IMR-90 (cell line): ENCODE results near the gene REXO5. TPM values are rescaled to one million over a fixed set of nuclear protein-coding genes. Genes with fewer than 3 reads are reported as not detected.
"Not testable (repeated sequence)": the region's sequence is repeated elsewhere in the genome, so short reads cannot be mapped to it uniquely, and the experiment has no call there.

Experiments
- ATAC-seq: fragments of 200-7000 bp; cut with Tn5 transposase; 2 replicates; pipeline ENCODE4 v1.9.1; 2020; ENCODE audit warnings: low read depth, mild to moderate bottlenecking, moderate library complexity
- BruUV-seq: library from RNA; stranded (reverse); fragments of 400-500 nt; replicated peaks from 2 replicates; lab custom pipeline; 2021; lab: Mats Ljungman, UMichigan
- CTCF ChIA-PET: fragments of 300-600 bp; formaldehyde crosslinking; extraction: SDS; loops from one replicate; lab custom pipeline; 2021; ENCODE audit warnings: antibody characterized with exemption; lab: Yijun Ruan, JAX
- POLR2A ChIA-PET: fragments of 300-600 bp; sonication (Branson Sonifier 250); formaldehyde crosslinking; loops from one replicate; lab custom pipeline; 2022; ENCODE audit warnings: antibody characterized with exemption; ENCODE audit not compliant: unreplicated experiment; lab: Charles Lee
- DNase-seq: peaks from one replicate; pipeline ENCODE4 v3.0.0; 2013
- H2AFZ ChIP-seq: replicated peaks from 2 replicates; pipeline ENCODE3; 2013; ENCODE audit warnings: low read length, mild to moderate bottlenecking; ENCODE audit not compliant: poor library complexity
- H2AK5ac ChIP-seq: 2 replicates; pipeline ENCODE4 v1.6.1; 2013; ENCODE audit warnings: low read depth, low read length, inconsistent platforms
- H2AK9ac ChIP-seq: replicated peaks from 2 replicates; pipeline ENCODE3; 2013; ENCODE audit warnings: mild to moderate bottlenecking, low read depth, low read length, moderate library complexity; ENCODE audit not compliant: poor library complexity
- H2BK120ac ChIP-seq: 2 replicates; pipeline ENCODE4 v1.6.1; 2013; ENCODE audit warnings: low read depth, low read length, inconsistent platforms
- H2BK15ac ChIP-seq: 3 replicates; pipeline ENCODE4 v1.6.1; 2013; ENCODE audit warnings: low read depth, low read length, inconsistent platforms
- H2BK20ac ChIP-seq: 2 replicates; pipeline ENCODE4 v1.6.1; 2013; ENCODE audit warnings: low read depth, mild to moderate bottlenecking, inconsistent platforms, low read length, moderate library complexity
- H2BK5ac ChIP-seq: 2 replicates; pipeline ENCODE4 v1.6.1; 2013; ENCODE audit warnings: mild to moderate bottlenecking, low read depth, low read length, inconsistent platforms; ENCODE audit not compliant: poor library complexity, severe bottlenecking
- H3K14ac ChIP-seq: replicated peaks from 2 replicates; pipeline ENCODE4 v1.6.1; 2013; ENCODE audit warnings: low read depth, low read length, inconsistent platforms
- H3K18ac ChIP-seq: 2 replicates; pipeline ENCODE4 v1.6.1; 2013; ENCODE audit warnings: low read depth, low read length, control low read depth
- H3K23ac ChIP-seq: 2 replicates; pipeline ENCODE4 v1.6.1; 2013; ENCODE audit warnings: low read depth, low read length, inconsistent platforms
- H3K27ac ChIP-seq: 2 replicates; pipeline ENCODE4 v1.5.1; 2013; ENCODE audit warnings: mild to moderate bottlenecking, control low read depth, low read length; ENCODE audit not compliant: insufficient read depth
- H3K27me3 ChIP-seq: 2 replicates; pipeline ENCODE4 v1.6.1; 2013; ENCODE audit warnings: low read length; ENCODE audit not compliant: control insufficient read depth, insufficient read depth
- H3K36me3 ChIP-seq: 2 replicates; pipeline ENCODE4 v1.6.1; 2013; ENCODE audit warnings: low read length, mixed read lengths; ENCODE audit not compliant: control insufficient read depth, insufficient read depth
- H3K4ac ChIP-seq: 2 replicates; pipeline ENCODE4 v1.6.1; 2013; ENCODE audit warnings: low read depth, low read length, inconsistent platforms
- H3K4me1 ChIP-seq: 2 replicates; pipeline ENCODE4 v1.6.1; 2013; ENCODE audit warnings: low read length, mixed read lengths; ENCODE audit not compliant: control insufficient read depth, insufficient read depth
- H3K4me2 ChIP-seq: 2 replicates; pipeline ENCODE4 v1.6.1; 2013; ENCODE audit warnings: low read depth, mild to moderate bottlenecking, control low read depth, low read length, moderate library complexity
- H3K4me3 ChIP-seq: 2 replicates; pipeline ENCODE4 v1.5.1; 2013; ENCODE audit warnings: low read depth, mild to moderate bottlenecking, control low read depth, low read length, moderate library complexity; ENCODE audit not compliant: insufficient read depth
- H3K56ac ChIP-seq: 2 replicates; pipeline ENCODE4 v1.6.1; 2013; ENCODE audit warnings: low read length, inconsistent platforms; ENCODE audit not compliant: insufficient read depth; ENCODE audit errors: extremely low read depth
- H3K79me1 ChIP-seq, 2 experiments: 2 replicates each; pipeline ENCODE4 v1.6.1; 2013; ENCODE audit warnings: low read length in 2 of 2, inconsistent platforms in 1 of 2, low read depth in 1 of 2
- H3K9ac ChIP-seq: 2 replicates; pipeline ENCODE4 v1.6.1; 2013; ENCODE audit warnings: low read depth, low read length, control low read depth
- H3K9me1 ChIP-seq: 2 replicates; pipeline ENCODE4 v1.6.1; 2013; ENCODE audit warnings: low read length, inconsistent platforms; ENCODE audit not compliant: insufficient read depth
- H3K9me3 ChIP-seq: 2 replicates; pipeline ENCODE4 v1.6.1; 2013; ENCODE audit warnings: low read length; ENCODE audit not compliant: control insufficient read depth, insufficient read depth
- H4K20me1 ChIP-seq: 2 replicates; pipeline ENCODE4 v1.6.1; 2013; ENCODE audit warnings: low read length, inconsistent platforms; ENCODE audit not compliant: insufficient read depth
- H4K5ac ChIP-seq: 2 replicates; pipeline ENCODE4 v1.6.1; 2013; ENCODE audit warnings: mild to moderate bottlenecking, low read depth, low read length, control low read depth
- H4K8ac ChIP-seq, 2 experiments: 2 replicates each; pipeline ENCODE4 v1.6.1; 2013; ENCODE audit warnings: low read depth in 2 of 2, low read length in 2 of 2, control low read depth in 1 of 2, inconsistent platforms in 1 of 2
- H4K91ac ChIP-seq: 2 replicates; pipeline ENCODE4 v1.6.1; 2013; ENCODE audit warnings: low read depth, low read length, inconsistent platforms; ENCODE audit not compliant: insufficient read depth
- WGBS, 2 experiments: methylation state at CpG; one replicate each; pipeline versions ENCODE4 v1.1.5 to v1.1.7; 2013; ENCODE audit warnings: missing lambda C conversion rate in 2 of 2; ENCODE audit not compliant: insufficient read length in 1 of 2; ENCODE audit errors: extremely low coverage in 2 of 2; 5-methylcytosine and 5-hydroxymethylcytosine counted together
- dilution Hi-C: fragments of 300-500 bp; cut with HindIII; formaldehyde crosslinking; loops from one replicate; pipeline ENCODE4 v1.14.3; 2018; ENCODE audit warnings: low sequenced_read_pairs; ENCODE audit not compliant: unreplicated experiment
- in situ Hi-C: fragments of 300-500 bp; cut with MboI; formaldehyde crosslinking; loops from 3 replicates; pipeline ENCODE4 v1.14.3; 2019; ENCODE audit warnings: low sequenced_read_pairs, inconsistent platforms, mixed read lengths
- intact Hi-C: fragments of 100-400 bp; cut with micrococcal nuclease; formaldehyde crosslinking; loops from 2 replicates; pipeline ENCODE4 v1.10.0; 2022
- polyA plus RNA-seq, 3 experiments: library from polyadenylated mRNA; depleted of rRNA; stranded (reverse); fragments of >200 nt; gene quantifications; 2 replicates each; pipeline ENCODE4 v1.2.3, GENCODE V29; 2012; ENCODE audit warnings: low replicate concordance in 1 of 3
- total RNA-seq: library from RNA; depleted of rRNA; stranded (reverse); fragments of >200 nt; gene quantifications from 2 replicates; pipeline ENCODE4 v1.2.3, GENCODE V29; 2012

The REXO5 gene
- total and polyA plus RNA-seq, 2 of the 4 experiments (the other 2 are of a cell fraction), result 3.7 to 7.0 TPM

- H2BK120ac ChIP-seq, BruUV-seq, intact Hi-C loops, H3K9ac ChIP-seq, H4K91ac ChIP-seq, H3K14ac ChIP-seq, H3K4me2 ChIP-seq, H3K56ac ChIP-seq, POLR2A ChIA-PET, H2AK9ac ChIP-seq, dilution Hi-C loops, H3K27ac ChIP-seq, H4K8ac ChIP-seq, in situ Hi-C loops, H2BK15ac ChIP-seq, H2BK5ac ChIP-seq, H3K9me1 ChIP-seq, H4K5ac ChIP-seq, H3K4me1 ChIP-seq, H3K9me3 ChIP-seq, H3K36me3 ChIP-seq, H3K4ac ChIP-seq, H3K79me1 ChIP-seq, CTCF ChIA-PET, DNase-seq, H4K20me1 ChIP-seq, ATAC-seq, H3K4me3 ChIP-seq, H2AK5ac ChIP-seq, H2BK20ac ChIP-seq, H3K27me3 ChIP-seq, H3K18ac ChIP-seq, H3K23ac ChIP-seq, H2AFZ ChIP-seq: not testable (repeated sequence)
- whole genome bisulfite sequencing, 2 experiments, result no CpG with 5 or more reads among the region's 1 CpG
Measured at GRCh38 chr16:20764448-20764847, 41.9 kb upstream of the REXO5 start.
